HG03135 (cell line): ENCODE data around the gene ULK2.
"Not testable (repeated sequence)": the region's sequence is repeated elsewhere in the genome, so short reads cannot be mapped to it uniquely, and the experiment has no call there.

ENCODE experiments used
- ATAC-seq: cut with Tn5 transposase; IDR thresholded peaks from one replicate; pipeline ENCODE4 v1.9.1; 2021; ENCODE audit warnings: mild to moderate bottlenecking, moderate library complexity; ENCODE audit not compliant: unreplicated experiment

ULK2 gene

GRCh38 chr17:19768046-19768782 lies 99.5 kb downstream of the ULK2 start:
- no peak for ATAC-seq

GRCh38 chr17:19766421-19767270 lies 101.1 kb downstream of the ULK2 start:
- peak; percentile 78 for ATAC-seq

- ATAC-seq, result peak; percentile 8
Observed at GRCh38 chr17:19766016-19766415, 101.7 kb downstream of the ULK2 start.

- not testable (repeated sequence) for ATAC-seq
Observed at GRCh38 chr17:19763991-19764390, 103.7 kb downstream of the ULK2 start.

GRCh38 chr17:19763416-19763815 lies 104.3 kb downstream of the ULK2 start:
- no peak for ATAC-seq

GRCh38 chr17:19762515-19762961 lies 105.2 kb downstream of the ULK2 start:
- no peak for ATAC-seq

- ATAC-seq, result no peak
Observed at GRCh38 chr17:19760746-19761145, 107.0 kb downstream of the ULK2 start.

GRCh38 chr17:19759568-19760549 lies 107.9 kb downstream of the ULK2 start:
- ATAC-seq, result no peak

GRCh38 chr17:19757536-19758180 lies 110.1 kb downstream of the ULK2 start:
- ATAC-seq, result no peak

GRCh38 chr17:19756546-19756945 lies 111.2 kb downstream of the ULK2 start:
- no peak for ATAC-seq

GRCh38 chr17:19755821-19756510 lies 111.8 kb downstream of the ULK2 start:
- no peak for ATAC-seq

GRCh38 chr17:19755392-19755791 lies 112.3 kb downstream of the ULK2 start:
- ATAC-seq, result no peak

- no peak for ATAC-seq
Observed at GRCh38 chr17:19753661-19754463, 113.9 kb downstream of the ULK2 start.

- ATAC-seq, result no peak
Observed at GRCh38 chr17:19753051-19753509, 114.7 kb downstream of the ULK2 start.

- ATAC-seq, result no peak
Observed at GRCh38 chr17:19752216-19753050, 115.3 kb downstream of the ULK2 start.

GRCh38 chr17:19750835-19751234 lies 116.9 kb downstream of the ULK2 start:
- no peak for ATAC-seq

GRCh38 chr17:19750020-19750572 lies 117.6 kb downstream of the ULK2 start:
- ATAC-seq, result no peak

GRCh38 chr17:19748807-19749193 lies 118.9 kb downstream of the ULK2 start:
- no peak for ATAC-seq
